GM21381 (cell line): ENCODE data around the gene CORO6.
"Not testable (repeated sequence)": the region's sequence is repeated elsewhere in the genome, so short reads cannot be mapped to it uniquely, and the experiment has no call there.

ENCODE experiments used
- ATAC-seq: cut with Tn5 transposase; IDR thresholded peaks from one replicate; pipeline ENCODE4 v1.9.1; 2021; ENCODE audit warnings: mild to moderate bottlenecking, moderate library complexity; ENCODE audit not compliant: unreplicated experiment

The CORO6 gene

GRCh38 chr17:29622337-29623282, at the start of gene CORO6:
Gene CORO6 (minus strand): TSS chr17:29622912. CDS start chr17:29621421, 1,491 bp downstream.
- ATAC-seq: no peak

- ATAC-seq: no peak
These were observed 48.9 kb upstream of the CORO6 start for GRCh38 chr17:29671661-29672060.

- no peak for ATAC-seq
These were observed 46.6 kb upstream of the CORO6 start for GRCh38 chr17:29669266-29669665.

GRCh38 chr17:29667969-29668368, 45.3 kb upstream of the CORO6 start:
- ATAC-seq: no peak

- ATAC-seq: no peak
These were observed 42.7 kb upstream of the CORO6 start for GRCh38 chr17:29665481-29665810.

GRCh38 chr17:29664743-29665480, 42.2 kb upstream of the CORO6 start:
- ATAC-seq: no peak

- ATAC-seq: no peak
These were observed 40.4 kb upstream of the CORO6 start for GRCh38 chr17:29663155-29663554.

- no peak for ATAC-seq
These were observed 38.5 kb upstream of the CORO6 start for GRCh38 chr17:29661213-29661612.

- ATAC-seq: no peak
These were observed 36.4 kb upstream of the CORO6 start for GRCh38 chr17:29659155-29659554.

GRCh38 chr17:29655323-29655722, 32.6 kb upstream of the CORO6 start:
- ATAC-seq: no peak

- ATAC-seq: no peak
These were observed 31.4 kb upstream of the CORO6 start for GRCh38 chr17:29653995-29654714.

GRCh38 chr17:29652976-29653375, 30.3 kb upstream of the CORO6 start:
- no peak for ATAC-seq

- ATAC-seq: not testable (repeated sequence)
These were observed 29.2 kb upstream of the CORO6 start for GRCh38 chr17:29651913-29652312.

- ATAC-seq: no peak
These were observed 27.7 kb upstream of the CORO6 start for GRCh38 chr17:29650396-29650795.

GRCh38 chr17:29649359-29649758, 26.6 kb upstream of the CORO6 start:
- ATAC-seq: no peak

GRCh38 chr17:29648005-29648404, 25.3 kb upstream of the CORO6 start:
- ATAC-seq: no peak

- no peak for ATAC-seq
These were observed 22.9 kb upstream of the CORO6 start for GRCh38 chr17:29645515-29646051.

- no peak for ATAC-seq
These were observed 21.1 kb upstream of the CORO6 start for GRCh38 chr17:29643817-29644160.

GRCh38 chr17:29642171-29642611, 19.5 kb upstream of the CORO6 start:
- no peak for ATAC-seq

- no peak for ATAC-seq
These were observed 18.4 kb upstream of the CORO6 start for GRCh38 chr17:29640981-29641642.

- ATAC-seq: no peak
These were observed 17.7 kb upstream of the CORO6 start for GRCh38 chr17:29640413-29640812.
